WTC11 (cell line): ENCODE measurements around the gene ZNF19. TPM values are rescaled to one million over a fixed set of nuclear protein-coding genes. Genes with fewer than 3 reads are reported as not detected.

Source experiments
- ATAC-seq: fragments of 200-7000 bp; cut with Tn5 transposase; 2 replicates; pipeline ENCODE4 v1.10.0; 2021; ENCODE audit warnings: mild to moderate bottlenecking, moderate library complexity
- CTCF ChIA-PET: fragments of 300-600 bp; sonication (Branson Sonifier 250); formaldehyde crosslinking; loops from one replicate; lab custom pipeline; 2021; ENCODE audit warnings: antibody characterized with exemption; lab: Charles Lee
- POLR2A ChIA-PET: fragments of 350-600 bp; sonication (Branson Sonifier 250); formaldehyde crosslinking; loops from one replicate; lab custom pipeline; 2021; ENCODE audit warnings: antibody characterized with exemption; lab: Charles Lee
- DNase-seq: peaks from one replicate; pipeline ENCODE4 v3.0.0; 2021; ENCODE audit warnings: low spot score
- H3K27ac Mint-ChIP-seq: 2 replicates; pipeline ENCODE4 v1.8.0; 2021; ENCODE audit warnings: mixed read lengths
- H3K27me3 Mint-ChIP-seq: 2 replicates; pipeline ENCODE4 v1.8.0; 2021; ENCODE audit warnings: low read depth, mild to moderate bottlenecking, moderate library complexity, mixed read lengths
- H3K36me3 Mint-ChIP-seq: 2 replicates; pipeline ENCODE4 v1.8.0; 2021; ENCODE audit warnings: mixed read lengths
- H3K4me1 Mint-ChIP-seq: 2 replicates; pipeline ENCODE4 v1.8.0; 2022; ENCODE audit warnings: mixed read lengths
- H3K4me3 Mint-ChIP-seq: 2 replicates; pipeline ENCODE4 v1.8.0; 2021; ENCODE audit warnings: mild to moderate bottlenecking, moderate library complexity, mixed read lengths
- H3K9me3 Mint-ChIP-seq: 2 replicates; pipeline ENCODE4 v1.8.0; 2021; ENCODE audit warnings: mixed read lengths
- ARID4B ChIP-seq: sonication (generic); formaldehyde crosslinking; IDR thresholded peaks from 2 replicates; pipeline ENCODE4 v1.8.0; 2023; ENCODE audit warnings: missing genetic modification reagents, mild to moderate bottlenecking, borderline replicate concordance
- CREB1 ChIP-seq: sonication (generic); formaldehyde crosslinking; IDR thresholded peaks from 2 replicates; pipeline ENCODE4 v1.8.0; 2023; ENCODE audit warnings: mild to moderate bottlenecking, missing genetic modification reagents
- CTCF ChIP-seq: fragments of 200-600 bp; IDR thresholded peaks from 2 replicates; pipeline ENCODE4 v1.8.0; 2022; ENCODE audit warnings: antibody characterized with exemption
- E2F1 ChIP-seq: sonication (generic); formaldehyde crosslinking; IDR thresholded peaks from 2 replicates; pipeline ENCODE4 v1.8.0; 2022; ENCODE audit warnings: mild to moderate bottlenecking, missing genetic modification reagents
- ERG ChIP-seq: fragments of 250-450 bp; sonication (Bioruptor Pico); IDR thresholded peaks from 2 replicates; pipeline ENCODE4 v1.8.0; 2021; ENCODE audit warnings: mild to moderate bottlenecking
- FOXP1 ChIP-seq: sonication (generic); formaldehyde crosslinking; IDR thresholded peaks from 2 replicates; pipeline ENCODE4 v1.8.0; 2022; ENCODE audit warnings: missing genetic modification reagents, mild to moderate bottlenecking, moderate library complexity, borderline replicate concordance
- GABPB1 ChIP-seq: sonication (generic); formaldehyde crosslinking; IDR thresholded peaks from 2 replicates; pipeline ENCODE4 v1.8.1; 2023; ENCODE audit warnings: mild to moderate bottlenecking, missing genetic modification reagents
- MXD4 ChIP-seq: fragments of 250-450 bp; sonication (Bioruptor Pico); IDR thresholded peaks from 2 replicates; pipeline ENCODE4 v1.8.0; 2021; ENCODE audit warnings: mild to moderate bottlenecking, moderate library complexity, borderline replicate concordance
- NFYB ChIP-seq: sonication (generic); formaldehyde crosslinking; conservative IDR thresholded peaks from 2 replicates; pipeline ENCODE4 v1.8.0; 2022; ENCODE audit warnings: low read depth, missing genetic modification reagents
- NR1H2 ChIP-seq: sonication (generic); formaldehyde crosslinking; IDR thresholded peaks from 2 replicates; pipeline ENCODE4 v1.9.0; 2021; ENCODE audit warnings: mild to moderate bottlenecking, moderate library complexity, missing genetic modification reagents
- PREB ChIP-seq: sonication (generic); formaldehyde crosslinking; IDR thresholded peaks from 2 replicates; pipeline ENCODE4 v1.8.1; 2022; ENCODE audit warnings: mild to moderate bottlenecking, missing genetic modification reagents, moderate library complexity, borderline replicate concordance
- RORB ChIP-seq: fragments of 250-450 bp; sonication (Bioruptor Pico); IDR thresholded peaks from 2 replicates; pipeline ENCODE4 v1.9.0; 2021; ENCODE audit warnings: mild to moderate bottlenecking
- SMAD3 ChIP-seq: sonication (generic); formaldehyde crosslinking; IDR thresholded peaks from 2 replicates; pipeline ENCODE4 v1.8.0; 2022; ENCODE audit warnings: missing genetic modification reagents, mild to moderate bottlenecking, borderline replicate concordance
- SP1 ChIP-seq: sonication (generic); formaldehyde crosslinking; conservative IDR thresholded peaks from 2 replicates; pipeline ENCODE4 v1.8.1; 2022; ENCODE audit warnings: missing genetic modification reagents
- ZBTB43 ChIP-seq: sonication (generic); formaldehyde crosslinking; IDR thresholded peaks from 2 replicates; pipeline ENCODE4 v1.8.1; 2023; ENCODE audit warnings: mild to moderate bottlenecking, missing genetic modification reagents
- ZMAT4 ChIP-seq: fragments of 250-450 bp; sonication (Bioruptor Pico); IDR thresholded peaks from 2 replicates; pipeline ENCODE4 v1.9.0; 2021; ENCODE audit warnings: mild to moderate bottlenecking
- ZNF121 ChIP-seq: sonication (generic); formaldehyde crosslinking; IDR thresholded peaks from 2 replicates; pipeline ENCODE4 v1.8.0; 2023; ENCODE audit warnings: missing genetic modification reagents
- ZSCAN18 ChIP-seq: fragments of 250-450 bp; sonication (Bioruptor Pico); IDR thresholded peaks from 2 replicates; pipeline ENCODE4 v2.1.2; 2022; ENCODE audit warnings: mild to moderate bottlenecking, moderate library complexity
- total RNA-seq: library from RNA; stranded (reverse); gene quantifications from 3 replicates; pipeline ENCODE4 v1.2.3, GENCODE V29; 2021

ZNF19 gene
- total RNA-seq, 1 experiment from 2014 or later = 4.3 TPM

GRCh38 chr16:71484006-71484893, 4.9 kb downstream of the ZNF19 start (continued):
- TF ChIP-seq ZMAT4 (CRISPR knock-in tag) (no peak), NFYB (no peak), NR1H2 (CRISPR knock-in tag) (no peak), SP1 (CRISPR knock-in tag) (peak; percentile 58; the same call in 1 of the 2 replicates)

- H3K4me1 Mint-ChIP-seq = peaks cover 13% of the 10 kb centered on the region
- ATAC-seq (no peak), DNase-seq (no peak)
- H3K27ac Mint-ChIP-seq = no peak overlapping the region
- no peak overlapping the region for H3K4me3 Mint-ChIP-seq
- H3K9me3 Mint-ChIP-seq = no peaks in the 10 kb centered on the region
- CTCF ChIA-PET = interaction anchor here (0.8 kb wide), 1 partner anchor 60 kb away, joined by 3 read pairs; no protein-coding TSS in a partner anchor
- no peak for TF ChIP-seq ZBTB43 (CRISPR knock-in tag)
- TF ChIP-seq SMAD3 (CRISPR knock-in tag) = no peak
- TF ChIP-seq ARID4B = no peak
- TF ChIP-seq RORB (CRISPR knock-in tag) = no peak
- TF ChIP-seq GABPB1 = no peak
- TF ChIP-seq ERG (CRISPR knock-in tag) = no peak
- TF ChIP-seq CTCF = no peak
- no peaks in the 10 kb centered on the region for H3K36me3 Mint-ChIP-seq
- POLR2A ChIA-PET = no interaction called here
- H3K27me3 Mint-ChIP-seq = peaks cover 4% of the 10 kb centered on the region
Measured at GRCh38 chr16:71482569-71482968, 6.6 kb downstream of the ZNF19 start.

GRCh38 chr16:71480956-71481355, 8.2 kb downstream of the ZNF19 start:
- no peak overlapping the region for H3K27ac Mint-ChIP-seq
- no peaks in the 10 kb centered on the region for H3K9me3 Mint-ChIP-seq
- H3K4me1 Mint-ChIP-seq = peaks cover 13% of the 10 kb centered on the region
- ATAC-seq = no peak
- H3K36me3 Mint-ChIP-seq = no peaks in the 10 kb centered on the region
- H3K4me3 Mint-ChIP-seq = no peak overlapping the region
- DNase-seq = no peak
- ChIA-PET CTCF (no interaction called here), POLR2A (no interaction called here)
- no peaks in the 10 kb centered on the region; the same call in 1 of the 2 replicates for H3K27me3 Mint-ChIP-seq
- no peak for TF ChIP-seq ZNF121
- TF ChIP-seq NR1H2 (CRISPR knock-in tag) = no peak
- no peak for TF ChIP-seq PREB (CRISPR knock-in tag)
- no peak for TF ChIP-seq FOXP1 (CRISPR knock-in tag)
- no peak for TF ChIP-seq MXD4 (CRISPR knock-in tag)
- TF ChIP-seq CREB1 (CRISPR knock-in tag) = no peak
- TF ChIP-seq ZSCAN18 (CRISPR knock-in tag) = no peak
- TF ChIP-seq E2F1 (CRISPR knock-in tag) = no peak
